Activated B cell treated with CpG ODN at 0.5 μM for 24 hours (primary cell): ENCODE measurements around the gene FXN. TPM values are rescaled to one million over a fixed set of nuclear protein-coding genes. Genes with fewer than 3 reads are reported as not detected.

Source experiments
- ATAC-seq: fragments of 200-7000 bp; cut with Tn5 transposase; one replicate; pipeline ENCODE4 v1.10.0; 2021; ENCODE audit warnings: low read depth, mild to moderate bottlenecking, moderate library complexity
- CTCF ChIA-PET: fragments of 350-600 bp; sonication (Branson Sonifier 250); formaldehyde crosslinking; loops from one replicate; lab custom pipeline; 2021; ENCODE audit warnings: antibody characterized with exemption; lab: Charles Lee
- POLR2A ChIA-PET: fragments of 350-600 bp; sonication (Branson Sonifier 250); formaldehyde crosslinking; loops from one replicate; lab custom pipeline; 2021; ENCODE audit warnings: antibody characterized with exemption; lab: Charles Lee
- DNase-seq: peaks from one replicate; pipeline ENCODE4 v3.0.0; 2022
- H3K27ac Mint-ChIP-seq: one replicate; pipeline ENCODE4 v1.8.0; 2020; ENCODE audit warnings: mixed read lengths
- H3K27me3 Mint-ChIP-seq: one replicate; pipeline ENCODE4 v1.8.0; 2021; ENCODE audit warnings: mixed read lengths
- H3K36me3 Mint-ChIP-seq: one replicate; pipeline ENCODE4 v1.8.0; 2021; ENCODE audit warnings: low read depth, mixed read lengths
- H3K4me1 Mint-ChIP-seq: one replicate; pipeline ENCODE4 v1.8.0; 2021; ENCODE audit warnings: mixed read lengths
- H3K4me3 Mint-ChIP-seq: one replicate; pipeline ENCODE4 v1.8.0; 2020; ENCODE audit warnings: mild to moderate bottlenecking, mixed read lengths
- H3K9me3 Mint-ChIP-seq: one replicate; pipeline ENCODE4 v1.8.0; 2020; ENCODE audit warnings: mixed read lengths
- intact Hi-C: fragments of 100-400 bp; cut with micrococcal nuclease; formaldehyde crosslinking; loops from one replicate; pipeline ENCODE4 v1.15.1; 2024
- total RNA-seq: library from RNA; stranded (reverse); gene quantifications from 2 replicates; pipeline ENCODE4 v1.2.3, GENCODE V29; 2022
- TF ChIP-seq, protein P1 (sequence below): fragments of 200-600 bp; IDR thresholded peaks from one replicate; pipeline ENCODE4 v1.8.0; 2022; ENCODE audit warnings: antibody characterized with exemption, mild to moderate bottlenecking

Gene FXN
- total RNA-seq, 1 donor from 2014 or later = 17.7 TPM

DNA sequence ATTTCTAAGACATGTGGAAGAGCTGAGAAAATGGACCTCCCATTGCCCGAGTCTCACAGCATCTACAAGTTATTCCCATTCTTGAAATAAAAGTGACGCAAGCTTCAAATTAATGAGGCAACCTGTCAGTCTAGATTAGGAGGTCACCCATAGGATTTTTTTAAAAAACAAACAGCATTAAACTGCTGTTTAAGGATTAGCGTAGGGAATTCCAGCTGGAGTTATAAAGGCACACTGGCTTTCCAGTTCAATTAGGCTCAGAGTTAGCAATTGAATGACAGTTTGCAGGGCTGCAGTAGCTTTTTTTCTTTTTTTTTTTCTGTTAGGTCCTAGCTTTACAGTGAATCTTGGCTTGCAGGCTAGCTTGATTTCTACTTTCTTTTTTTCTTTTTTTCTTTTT lies 37.9 kb upstream of the FXN start:
- Mint-ChIP-seq H3K27ac (no peak overlapping the region), H3K27me3 (no peaks in the 10 kb centered on the region), H3K9me3 (no peaks in the 10 kb centered on the region), H3K36me3 (peaks cover 30% of the 10 kb centered on the region), H3K4me3 (no peak overlapping the region), H3K4me1 (peaks cover 22% of the 10 kb centered on the region)
- ChIA-PET CTCF (interaction anchor here (0.6 to 2.0 kb wide), 5 partner anchors 23 to 414 kb away, joined by 3 to 8 read pairs (median 3); no protein-coding TSS in a partner anchor), POLR2A (no interaction called here)
- TF ChIP-seq, protein P1, sequence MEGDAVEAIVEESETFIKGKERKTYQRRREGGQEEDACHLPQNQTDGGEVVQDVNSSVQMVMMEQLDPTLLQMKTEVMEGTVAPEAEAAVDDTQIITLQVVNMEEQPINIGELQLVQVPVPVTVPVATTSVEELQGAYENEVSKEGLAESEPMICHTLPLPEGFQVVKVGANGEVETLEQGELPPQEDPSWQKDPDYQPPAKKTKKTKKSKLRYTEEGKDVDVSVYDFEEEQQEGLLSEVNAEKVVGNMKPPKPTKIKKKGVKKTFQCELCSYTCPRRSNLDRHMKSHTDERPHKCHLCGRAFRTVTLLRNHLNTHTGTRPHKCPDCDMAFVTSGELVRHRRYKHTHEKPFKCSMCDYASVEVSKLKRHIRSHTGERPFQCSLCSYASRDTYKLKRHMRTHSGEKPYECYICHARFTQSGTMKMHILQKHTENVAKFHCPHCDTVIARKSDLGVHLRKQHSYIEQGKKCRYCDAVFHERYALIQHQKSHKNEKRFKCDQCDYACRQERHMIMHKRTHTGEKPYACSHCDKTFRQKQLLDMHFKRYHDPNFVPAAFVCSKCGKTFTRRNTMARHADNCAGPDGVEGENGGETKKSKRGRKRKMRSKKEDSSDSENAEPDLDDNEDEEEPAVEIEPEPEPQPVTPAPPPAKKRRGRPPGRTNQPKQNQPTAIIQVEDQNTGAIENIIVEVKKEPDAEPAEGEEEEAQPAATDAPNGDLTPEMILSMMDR = no peak
- DNase-seq (no peak), ATAC-seq (no peak)
- intact Hi-C loops = loop anchor here (2.0 kb wide), 1 partner anchor 219 kb away; no protein-coding TSS in a partner anchor

DNA sequence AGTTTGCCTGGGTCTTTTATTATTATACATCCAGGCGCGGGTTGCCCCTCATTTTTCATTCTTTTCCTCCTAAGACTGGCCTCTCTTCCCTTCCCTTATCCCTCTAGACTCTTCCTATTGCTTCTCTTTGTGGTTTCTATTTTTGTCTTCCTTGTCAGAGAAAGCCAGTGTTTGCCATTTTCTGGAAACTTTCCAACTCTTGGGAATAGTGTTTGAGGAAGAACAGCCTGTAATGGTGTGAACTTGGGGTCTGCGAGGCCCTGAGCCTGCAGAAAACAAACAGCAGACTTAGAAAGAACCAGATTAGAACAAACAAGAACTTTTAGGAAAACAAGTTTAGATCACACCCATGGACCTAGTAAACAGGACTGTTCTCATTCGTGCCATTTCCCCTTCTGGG lies 37.2 kb upstream of the FXN start:
- ChIA-PET CTCF (interaction anchor here (2.0 kb wide), 1 partner anchor 415 kb away, joined by 8 read pairs; no protein-coding TSS in a partner anchor), POLR2A (no interaction called here)
- H3K4me1 Mint-ChIP-seq = peaks cover 22% of the 10 kb centered on the region
- ATAC-seq (no peak), DNase-seq (no peak)
- no peaks in the 10 kb centered on the region for H3K9me3 Mint-ChIP-seq
- intact Hi-C loops = loop anchor here (2.0 kb wide), 1 partner anchor 220 kb away; no protein-coding TSS in a partner anchor
- H3K4me3 Mint-ChIP-seq = no peak overlapping the region
- no peak overlapping the region for H3K27ac Mint-ChIP-seq
- no peaks in the 10 kb centered on the region for H3K27me3 Mint-ChIP-seq
- TF ChIP-seq, protein P1 = no peak
- peaks cover 29% of the 10 kb centered on the region for H3K36me3 Mint-ChIP-seq

DNA sequence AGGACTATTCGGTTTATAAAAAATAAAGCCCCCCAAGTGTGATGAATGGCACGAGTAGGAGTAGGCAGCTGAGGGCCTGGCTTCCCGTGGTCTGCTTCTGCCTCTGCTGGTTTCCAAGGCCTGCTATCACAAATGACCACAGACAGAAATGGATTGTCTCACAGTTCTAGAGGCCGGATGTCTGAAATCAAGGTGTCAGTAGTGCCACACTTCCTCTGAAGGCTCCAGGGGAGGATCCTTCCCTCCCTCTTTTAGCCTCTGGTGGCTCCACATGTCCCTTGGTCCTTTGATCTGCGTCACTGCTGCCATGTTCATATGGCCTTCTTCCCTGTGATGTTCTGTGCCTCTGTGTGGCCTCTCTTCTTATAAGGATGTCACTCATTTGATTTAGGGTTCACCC lies 36.7 kb upstream of the FXN start:
- no peak overlapping the region for H3K4me3 Mint-ChIP-seq
- POLR2A ChIA-PET = no interaction called here
- no peak for DNase-seq

DNA sequence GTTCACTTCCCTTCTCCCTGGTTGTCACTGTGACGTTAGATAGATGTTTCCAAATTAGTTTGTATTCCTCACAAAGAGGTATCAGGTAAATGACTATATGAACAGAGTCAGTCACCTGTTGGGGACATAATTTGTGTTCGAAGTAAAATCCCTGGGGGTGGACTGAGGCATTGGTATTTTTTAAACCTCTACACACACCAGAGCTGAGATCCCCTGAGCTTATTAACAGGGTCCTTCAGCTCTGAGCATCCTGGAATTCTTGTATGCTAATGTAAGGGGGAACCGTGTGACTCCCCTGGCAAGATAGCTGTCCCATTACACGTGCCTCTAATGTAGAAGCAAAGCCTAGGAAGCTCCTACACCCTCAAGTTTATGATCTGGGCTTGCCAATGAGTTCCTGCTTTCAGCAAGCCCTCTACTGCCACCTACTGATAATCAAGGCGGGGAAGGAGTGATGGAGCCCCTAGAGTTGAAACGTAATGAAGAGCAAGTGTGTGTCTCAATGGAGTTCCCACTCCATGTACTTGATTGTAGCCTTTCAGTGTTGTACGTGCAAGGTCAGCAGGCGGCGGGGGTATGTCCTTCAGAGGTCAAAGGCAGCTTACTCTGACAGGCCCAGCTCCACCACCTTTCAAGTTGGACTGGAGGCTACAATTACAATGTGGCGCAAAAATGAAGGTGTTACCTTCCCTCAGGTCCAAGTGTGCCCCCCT lies 36.0 kb upstream of the FXN start:
- H3K36me3 Mint-ChIP-seq = peaks cover 31% of the 10 kb centered on the region
- no peak overlapping the region for H3K4me3 Mint-ChIP-seq
- no peaks in the 10 kb centered on the region for H3K27me3 Mint-ChIP-seq
- ATAC-seq (peak; percentile 95), DNase-seq (peak; percentile 24)
- TF ChIP-seq, protein P1 = peak; percentile 26
- CTCF ChIA-PET = interaction anchor here (0.6 to 1.4 kb wide), 22 partner anchors 16 to 439 kb away, joined by 3 to 14 read pairs (median 4); partner anchors contain the start of gene PIP5K1B
- H3K27ac Mint-ChIP-seq = no peak overlapping the region
- no peaks in the 10 kb centered on the region for H3K9me3 Mint-ChIP-seq
- POLR2A ChIA-PET = interaction anchor here (1.0 kb wide), 1 partner anchor 220 kb away, joined by 4 read pairs; a partner anchor contains a TSS
- intact Hi-C loops = loop anchor here (1.0 to 2.0 kb wide), 4 partner anchors 154 to 415 kb away; no protein-coding TSS in a partner anchor
- peaks cover 20% of the 10 kb centered on the region for H3K4me1 Mint-ChIP-seq

More for the DNA sequence above, 36.7 kb upstream of the FXN start:
- peaks cover 20% of the 10 kb centered on the region for H3K4me1 Mint-ChIP-seq
- H3K36me3 Mint-ChIP-seq = peaks cover 28% of the 10 kb centered on the region
- intact Hi-C loops = loop anchor here (1.0 to 2.0 kb wide), 4 partner anchors 154 to 415 kb away; no protein-coding TSS in a partner anchor
- no peak for ATAC-seq
- CTCF ChIA-PET = interaction anchor here (0.7 to 2.0 kb wide), 9 partner anchors 144 to 438 kb away, joined by 3 to 14 read pairs (median 6); no protein-coding TSS in a partner anchor
- TF ChIP-seq, protein P1 = no peak
- H3K9me3 Mint-ChIP-seq = no peaks in the 10 kb centered on the region
- H3K27ac Mint-ChIP-seq = no peak overlapping the region
- no peaks in the 10 kb centered on the region for H3K27me3 Mint-ChIP-seq

DNA sequence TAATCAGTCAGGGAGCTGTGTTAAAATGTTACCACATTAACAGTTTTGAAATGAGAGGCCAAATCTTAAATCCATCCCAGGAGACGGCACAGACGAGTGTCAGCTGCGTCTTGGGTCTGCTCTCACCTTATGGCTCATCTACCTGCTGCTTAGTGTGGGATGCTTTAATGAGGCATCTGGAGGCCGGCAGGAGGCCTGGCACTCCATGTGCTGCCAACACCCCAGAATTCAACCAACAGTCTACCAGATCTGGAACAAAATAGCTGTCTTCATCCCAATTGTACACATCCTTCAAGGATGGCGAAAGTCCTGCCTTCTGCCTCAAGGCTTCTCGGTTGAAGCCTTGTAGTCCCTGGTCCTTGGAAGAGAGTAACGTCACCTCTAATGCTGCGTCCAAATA lies 33.6 kb upstream of the FXN start:
- DNase-seq = no peak
- ATAC-seq = no peak
- ChIA-PET POLR2A (no interaction called here), CTCF (interaction anchor here (0.6 kb wide), 1 partner anchor 438 kb away, joined by 3 read pairs; no protein-coding TSS in a partner anchor)
- Mint-ChIP-seq H3K4me3 (no peak overlapping the region), H3K36me3 (peaks cover 43% of the 10 kb centered on the region), H3K4me1 (peaks cover 10% of the 10 kb centered on the region), H3K9me3 (no peaks in the 10 kb centered on the region), H3K27ac (no peak overlapping the region), H3K27me3 (no peaks in the 10 kb centered on the region)
- TF ChIP-seq, protein P1 = no peak
- intact Hi-C loops = no loop called here
